ENCODE results near the gene AHNAK2. TPM values are rescaled to one million over a fixed set of nuclear protein-coding genes. Genes with fewer than 3 reads are reported as not detected.

Gene AHNAK2
- total and polyA plus RNA-seq, 4 donors: 3.5 to 26.6 (median 8.1) TPM

GRCh38 chr14:105026033-105026785 lies 48.0 kb upstream of the AHNAK2 start:
- DNase-seq: no peak
- no peak for TF ChIP-seq CTCF (IDR thresholded peaks at IDR 0.05; ENCODE audit: control extremely low read depth, extremely low read depth)

GRCh38 chr14:105025429-105025828 lies 47.3 kb upstream of the AHNAK2 start:
- ATAC-seq (ENCODE audit: insufficient read depth, low FRiP score) (no peak), DNase-seq (no peak)
- TF ChIP-seq CTCF (IDR thresholded peaks at IDR 0.05; ENCODE audit: control extremely low read depth, extremely low read depth): no peak
- Histone ChIP-seq H3K27ac (ENCODE audit: low read depth in 1 of 2, low read length in 1 of 2) (peak overlapping the region in 1 of 2 donors; percentile 63), H3K27me3 (ENCODE audit: control insufficient read depth in 3 of 3, insufficient read depth in 3 of 3, low read length in 2 of 3) (peaks cover 0 to 2% (median 0%) of the 10 kb centered on the region in 3 donors), H3K9me3 (ENCODE audit: control insufficient read depth in 4 of 4, insufficient read depth in 3 of 4, low read length in 3 of 4) (no peaks in the 10 kb centered on the region), H3K4me3 (no peak overlapping the region), H3K9ac (ENCODE audit: insufficient read depth in 1 of 2, low read length in 2 of 2) (no peak overlapping the region), H3K36me3 (ENCODE audit: control insufficient read depth in 4 of 4, insufficient read depth in 4 of 4, low read length in 4 of 4) (no peaks in the 10 kb centered on the region), H3K4me1 (ENCODE audit: control insufficient read depth in 5 of 5, insufficient read depth in 5 of 5, low read length in 5 of 5) (peaks cover 0 to 10% (median 4%) of the 10 kb centered on the region in 5 donors)
- WGBS, 2 donors: 94 to 97% methylated on average over 6 of the region's 6 CpGs

More at GRCh38 chr14:105026033-105026785, 48.0 kb upstream of the AHNAK2 start:
- Histone ChIP-seq H3K36me3 (ENCODE audit: control insufficient read depth in 4 of 4, insufficient read depth in 4 of 4, low read length in 4 of 4) (no peaks in the 10 kb centered on the region), H3K27me3 (ENCODE audit: control insufficient read depth in 3 of 3, insufficient read depth in 3 of 3, low read length in 2 of 3) (peaks cover 0 to 2% (median 2%) of the 10 kb centered on the region in 3 donors), H3K4me1 (ENCODE audit: control insufficient read depth in 5 of 5, insufficient read depth in 5 of 5, low read length in 5 of 5) (peaks cover 0 to 10% (median 4%) of the 10 kb centered on the region in 5 donors), H3K9me3 (ENCODE audit: control insufficient read depth in 4 of 4, insufficient read depth in 3 of 4, low read length in 3 of 4) (no peaks in the 10 kb centered on the region), H3K27ac (ENCODE audit: low read depth in 1 of 2, low read length in 1 of 2) (no peak overlapping the region), H3K4me3 (no peak overlapping the region), H3K9ac (ENCODE audit: insufficient read depth in 1 of 2, low read length in 2 of 2) (no peak overlapping the region)
- ATAC-seq (ENCODE audit: insufficient read depth, low FRiP score): no peak
- WGBS, 2 donors: 85 to 86% methylated on average over 16 of the region's 16 CpGs

- no peaks in the 10 kb centered on the region for H3K36me3 ChIP-seq (ENCODE audit: control insufficient read depth in 4 of 4, insufficient read depth in 4 of 4, low read length in 4 of 4)
- H3K4me3 ChIP-seq: no peak overlapping the region
- peak overlapping the region in 1 of 2 donors; percentile 45 for H3K27ac ChIP-seq (ENCODE audit: low read depth in 1 of 2, low read length in 1 of 2)
- H3K9ac ChIP-seq (ENCODE audit: insufficient read depth in 1 of 2, low read length in 2 of 2): no peak overlapping the region
- no peak for TF ChIP-seq CTCF (IDR thresholded peaks at IDR 0.05; ENCODE audit: control extremely low read depth, extremely low read depth)
- no peaks in the 10 kb centered on the region for H3K9me3 ChIP-seq (ENCODE audit: control insufficient read depth in 4 of 4, insufficient read depth in 3 of 4, low read length in 3 of 4)
- DNase-seq (no peak), ATAC-seq (ENCODE audit: insufficient read depth, low FRiP score) (no peak)
- peaks cover 0 to 22% (median 8%) of the 10 kb centered on the region in 5 donors for H3K4me1 ChIP-seq (ENCODE audit: control insufficient read depth in 5 of 5, insufficient read depth in 5 of 5, low read length in 5 of 5)
- WGBS, 2 donors: 79 to 87% methylated on average over 4 of the region's 4 CpGs
- peaks cover 0 to 2% (median 0%) of the 10 kb centered on the region in 3 donors for H3K27me3 ChIP-seq (ENCODE audit: control insufficient read depth in 3 of 3, insufficient read depth in 3 of 3, low read length in 2 of 3)
Measured at GRCh38 chr14:105023791-105024480, 45.8 kb upstream of the AHNAK2 start.

All from lung (tissue), 12 donors.